HG03378 (cell line): ENCODE measurements around the gene ZBTB16.
"Not testable (repeated sequence)": the region's sequence is repeated elsewhere in the genome, so short reads cannot be mapped to it uniquely, and the experiment has no call there.

Experiments used
- ATAC-seq: cut with Tn5 transposase; IDR thresholded peaks from one replicate; pipeline ENCODE4 v1.9.1; 2021; ENCODE audit warnings: mild to moderate bottlenecking, moderate library complexity; ENCODE audit not compliant: unreplicated experiment

ZBTB16 gene

DNA sequence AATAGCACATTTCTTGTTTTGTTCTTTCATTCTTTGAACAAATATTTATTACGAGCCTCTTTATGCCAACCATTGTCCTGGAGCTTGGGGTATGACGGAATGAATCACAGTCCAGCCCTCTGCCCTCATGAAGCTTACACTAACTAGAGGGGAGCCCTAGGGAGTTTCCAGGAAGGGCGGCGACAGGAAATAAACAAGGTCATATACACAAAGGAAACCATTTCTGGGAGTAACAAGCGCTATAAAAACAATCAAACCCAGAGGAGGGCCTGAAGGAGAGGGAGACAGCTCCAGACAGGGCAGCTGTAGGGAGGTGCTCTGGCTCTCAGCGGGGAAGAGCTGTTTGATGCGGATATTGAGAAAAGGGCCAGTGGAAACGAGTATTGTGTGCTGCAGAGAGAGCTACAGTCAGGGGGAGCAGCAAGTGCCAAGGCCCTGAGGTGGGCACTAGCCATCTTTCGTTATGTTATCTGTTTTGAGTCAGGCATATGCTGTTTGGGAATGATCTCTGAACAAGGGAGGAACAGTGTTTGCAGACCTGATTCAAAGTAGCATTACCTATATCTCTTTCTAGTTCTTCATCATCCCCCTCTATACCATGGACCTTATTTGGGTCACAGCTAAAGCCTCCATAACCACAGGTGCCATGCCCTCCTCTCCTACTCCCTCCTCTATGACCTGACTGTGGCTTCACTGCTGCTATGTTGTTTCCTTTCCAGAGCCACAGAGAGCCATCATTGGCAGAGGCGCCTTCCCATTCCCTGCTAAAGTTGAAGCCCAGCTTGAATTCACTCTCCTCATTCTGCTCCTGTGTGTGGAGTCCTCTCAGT is 15.3 kb upstream of the ZBTB16 start:
- ATAC-seq: no peak

DNA sequence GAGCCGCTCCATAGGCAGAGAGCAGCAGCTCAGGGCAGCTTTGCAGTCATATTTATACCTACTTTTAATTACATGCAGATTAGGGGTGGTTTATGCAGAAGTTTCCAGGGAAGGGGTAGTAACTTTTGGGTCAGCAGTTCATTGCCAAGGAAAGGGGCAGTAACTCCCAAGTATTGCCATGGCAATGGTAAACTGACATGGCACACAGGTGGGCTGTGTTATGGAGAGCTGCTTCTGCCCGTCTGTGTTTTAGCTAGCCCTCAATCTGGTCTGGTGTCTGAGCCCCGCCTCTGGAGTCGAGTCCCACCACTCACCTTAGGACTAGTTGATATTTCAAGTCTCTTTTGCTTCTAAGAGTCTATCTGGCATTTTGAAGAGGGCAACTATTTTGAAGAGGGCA is 12.2 kb upstream of the ZBTB16 start:
- ATAC-seq: no peak

DNA sequence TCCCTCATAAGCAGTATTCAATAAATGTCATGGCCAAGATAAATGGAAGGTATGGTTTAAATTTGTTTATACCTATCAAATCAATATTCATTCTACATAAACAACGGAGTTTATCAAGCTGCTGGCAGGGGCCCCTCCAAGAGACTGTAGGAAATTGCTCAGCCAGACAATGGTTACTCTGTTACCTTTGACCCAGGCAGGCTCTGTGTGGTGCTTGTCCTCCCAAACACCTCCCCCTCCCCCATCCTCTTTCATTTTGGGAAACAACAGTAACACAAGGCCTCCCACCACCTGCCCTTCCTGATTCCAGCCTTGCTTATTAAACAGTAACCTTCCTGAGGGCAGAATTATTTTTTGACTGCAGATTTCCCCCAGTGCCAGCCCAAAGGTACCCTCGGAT is 10.5 kb upstream of the ZBTB16 start:
- ATAC-seq: no peak

DNA sequence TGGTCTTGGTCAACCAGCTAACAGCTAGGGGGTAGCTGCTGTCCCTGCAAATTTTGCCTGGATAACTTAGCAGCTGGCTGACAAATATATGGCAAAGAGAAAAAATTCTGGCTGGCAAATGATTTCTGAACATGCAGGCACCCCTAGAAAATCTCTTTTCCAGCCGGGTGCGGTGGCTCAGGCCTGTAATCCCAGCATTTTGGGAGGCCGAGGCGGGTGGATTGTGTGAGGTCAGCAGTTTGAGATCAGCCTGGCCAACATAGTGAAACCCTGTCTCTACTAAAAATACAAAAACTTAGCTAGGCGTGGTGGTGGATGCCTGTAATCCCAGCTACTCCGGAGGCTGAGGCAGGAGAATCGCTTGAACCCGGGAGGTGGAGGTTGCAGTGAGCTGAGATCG is 9.7 kb upstream of the ZBTB16 start:
- not testable (repeated sequence) for ATAC-seq

DNA sequence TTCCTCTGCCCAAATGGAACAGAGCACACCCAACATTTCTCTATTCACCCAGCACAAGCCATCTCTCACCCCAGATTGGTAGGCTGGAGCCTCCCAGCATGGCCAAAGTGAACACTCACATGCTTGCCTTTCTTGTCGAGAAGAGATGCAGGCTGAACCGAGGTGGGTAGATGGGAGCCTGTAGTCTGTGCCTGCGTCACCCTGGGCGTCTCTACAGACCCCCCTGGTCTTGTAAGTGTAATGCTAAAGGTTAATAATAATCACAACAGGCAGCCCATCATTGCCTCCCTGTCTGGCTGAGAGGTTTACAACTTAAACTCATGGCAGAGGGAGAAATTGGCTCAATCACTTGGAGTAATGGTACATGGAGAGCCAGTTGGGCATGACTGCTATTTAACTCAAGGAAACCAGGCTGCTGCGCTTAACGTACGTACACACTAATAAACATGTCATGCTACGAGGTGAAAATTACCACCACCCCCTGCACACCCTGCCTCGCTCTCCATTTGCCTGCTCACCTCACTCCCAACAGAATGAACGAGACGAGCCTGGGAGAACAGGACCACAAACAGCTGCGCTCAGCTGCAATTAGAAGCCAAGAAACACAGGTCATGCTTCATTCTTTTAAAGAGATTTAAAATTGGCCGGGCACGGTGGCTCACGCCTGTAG is 9.1 kb upstream of the ZBTB16 start:
- ATAC-seq: no peak

DNA sequence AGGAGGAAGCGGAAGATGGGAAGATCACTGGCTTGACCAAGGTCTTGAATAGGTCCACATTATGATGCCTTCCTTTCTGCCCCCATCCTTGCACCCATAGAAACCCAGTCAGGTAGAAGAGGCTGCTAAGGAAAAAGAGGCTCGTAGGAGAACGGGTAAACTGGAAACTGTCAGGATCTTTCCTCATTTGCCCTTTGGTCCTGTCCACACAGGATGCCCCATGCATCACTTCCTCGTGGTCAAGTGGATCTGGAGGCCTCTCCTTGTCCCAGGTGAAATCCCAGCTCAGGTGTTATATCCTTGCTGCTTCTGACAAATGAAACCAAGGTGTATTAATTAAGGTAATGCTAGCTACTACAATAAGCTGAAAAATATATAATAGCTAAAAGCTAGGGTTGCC is 8.0 kb upstream of the ZBTB16 start:
- no peak for ATAC-seq

DNA sequence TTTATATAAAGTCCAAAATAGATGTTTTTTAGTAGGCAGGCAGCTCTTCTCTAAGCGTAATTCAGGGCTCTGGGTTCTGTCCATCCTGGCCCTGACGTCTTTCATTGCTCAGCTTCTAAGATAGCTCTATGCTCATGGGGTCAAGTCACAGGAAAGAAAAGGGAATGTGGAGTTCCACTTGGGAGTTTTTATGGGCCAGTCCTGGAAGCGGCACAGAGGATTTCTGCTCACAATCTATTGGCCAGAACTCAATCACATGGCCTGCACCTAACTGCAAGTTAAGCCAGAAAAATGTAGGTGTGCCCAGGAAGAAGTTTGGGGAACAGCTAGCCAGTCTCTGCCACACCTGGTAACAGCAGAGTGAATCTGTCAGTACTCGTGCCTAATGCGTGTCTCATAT is 7.4 kb upstream of the ZBTB16 start:
- no peak for ATAC-seq

DNA sequence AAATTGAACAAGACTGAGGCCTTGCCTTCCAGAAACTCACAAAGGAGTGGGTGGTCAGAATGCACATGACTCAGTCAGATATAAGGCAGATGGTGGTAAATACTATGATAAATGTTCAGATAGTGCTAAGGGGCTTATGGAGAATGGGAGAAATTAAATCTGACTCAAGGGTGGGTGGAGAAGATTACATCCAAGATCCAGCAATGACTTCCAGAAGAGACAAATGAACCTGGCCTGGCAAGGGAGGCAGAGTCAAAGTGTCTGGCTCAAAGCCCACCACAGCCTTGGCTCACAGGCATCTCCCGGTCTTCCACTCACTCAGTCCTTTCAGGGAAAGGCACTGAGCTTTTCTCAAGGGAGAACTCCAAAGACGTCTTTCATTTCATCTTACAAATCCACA is 6.1 kb upstream of the ZBTB16 start:
- no peak for ATAC-seq

DNA sequence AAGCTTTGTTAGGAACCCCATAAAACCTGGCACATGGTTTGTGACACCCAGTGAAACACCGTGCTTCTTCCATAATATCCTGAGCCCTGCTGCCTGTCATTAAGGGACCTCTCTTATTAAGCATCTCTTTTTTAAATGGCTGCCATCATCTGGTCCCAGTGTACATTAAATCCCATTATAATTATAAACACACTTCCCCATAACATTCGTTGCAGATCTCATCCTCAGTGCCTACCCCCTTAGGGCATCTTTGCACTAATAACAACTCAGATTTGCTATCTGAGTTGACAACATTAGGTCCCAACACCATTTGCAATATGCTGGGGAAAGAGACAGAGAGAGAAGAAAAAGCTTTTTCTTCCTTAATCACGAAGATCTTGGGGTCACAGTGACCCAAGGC is 4.7 kb upstream of the ZBTB16 start:
- ATAC-seq: no peak

DNA sequence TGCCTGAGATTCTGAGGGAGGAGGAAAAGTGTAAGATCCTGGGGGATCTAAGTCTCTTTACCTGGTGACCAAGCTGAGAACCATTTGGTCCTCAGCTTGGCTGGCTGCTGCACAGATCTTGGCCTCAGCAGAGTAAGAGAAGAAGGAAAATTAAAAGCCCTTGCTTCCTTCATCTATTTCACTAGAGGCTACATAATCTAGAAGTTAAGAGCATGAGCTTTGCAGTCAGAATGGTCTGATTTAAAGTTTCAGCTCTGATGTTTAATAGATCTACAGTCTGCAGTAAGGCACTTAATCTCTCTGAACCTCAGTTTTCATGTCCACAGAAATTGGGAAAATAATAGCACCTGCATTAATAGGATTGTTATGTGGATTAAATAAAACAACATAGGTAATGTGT is 3.1 kb upstream of the ZBTB16 start:
- no peak for ATAC-seq

DNA sequence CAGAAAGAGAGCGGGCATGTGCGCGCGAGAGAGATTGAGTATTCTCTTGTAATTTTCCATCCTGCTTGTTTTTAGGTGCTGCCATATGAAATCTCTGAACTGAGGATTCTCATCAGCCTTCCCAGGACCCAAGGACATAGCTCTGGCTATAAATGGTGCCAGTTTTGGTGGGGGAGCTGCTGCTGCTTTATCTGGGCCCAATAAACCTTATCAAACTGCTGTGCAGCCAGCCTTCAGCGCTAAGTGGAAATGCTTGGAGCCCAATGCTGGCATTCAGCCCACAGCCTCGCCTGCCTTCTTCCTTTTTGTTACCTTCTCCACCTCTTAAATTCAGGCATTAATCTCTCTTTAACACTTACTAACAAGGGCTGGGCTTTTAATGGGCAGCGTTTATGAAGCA is 2.4 kb upstream of the ZBTB16 start:
- ATAC-seq: no peak

DNA sequence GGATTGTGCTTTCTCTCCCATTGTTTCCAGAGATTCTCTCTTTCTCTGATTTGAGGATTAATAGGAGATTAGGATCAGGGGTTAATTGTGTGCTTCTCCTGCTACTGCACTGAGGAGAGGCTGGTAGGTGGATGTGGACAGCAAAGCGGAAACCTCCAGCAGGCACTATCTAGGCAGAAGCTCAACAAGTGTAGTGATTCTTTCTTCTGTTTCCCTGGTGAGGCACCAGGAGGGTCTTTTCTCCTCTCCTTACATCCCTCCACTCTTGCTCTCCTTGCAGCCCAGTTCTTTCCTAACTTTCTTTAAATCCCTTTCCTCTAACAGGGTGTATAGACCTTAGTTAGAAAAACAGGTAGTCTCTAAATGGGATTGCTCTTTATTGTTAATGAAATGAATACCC is 1.9 kb upstream of the ZBTB16 start:
- no peak for ATAC-seq

DNA sequence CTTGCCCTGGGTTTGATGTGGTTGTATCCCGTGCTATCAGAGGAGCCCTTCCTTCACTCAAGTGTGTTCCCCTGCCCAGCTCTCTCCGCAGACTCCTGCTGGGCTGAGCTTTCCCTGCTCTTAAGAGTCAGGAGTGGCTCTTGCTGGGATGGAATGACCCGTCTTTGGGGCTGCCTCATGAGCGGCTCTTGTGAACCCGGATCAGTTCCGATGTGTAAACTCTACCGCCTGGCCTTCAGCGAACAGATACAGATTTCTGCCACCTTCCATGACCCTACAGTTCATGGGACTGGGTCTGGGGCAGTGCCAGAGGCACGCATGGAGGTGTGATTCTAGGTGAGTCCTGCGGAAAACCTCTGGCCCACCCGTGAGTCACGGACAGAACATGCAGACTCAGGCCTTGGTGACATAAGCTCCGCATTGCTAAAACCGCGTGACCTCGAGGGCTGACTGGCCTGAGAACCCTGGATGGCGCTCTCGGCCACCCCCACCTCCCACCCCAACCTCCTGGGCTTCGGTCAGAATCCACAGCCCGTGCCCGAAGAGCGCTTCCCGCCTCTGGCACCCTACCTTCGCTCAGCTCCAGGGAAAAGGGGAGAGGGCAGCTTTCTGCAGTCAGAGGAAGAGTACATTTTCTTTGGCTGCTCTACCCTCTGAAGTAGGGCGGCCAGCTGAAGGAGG is 1.3 kb upstream of the ZBTB16 start:
- ATAC-seq: no peak

DNA sequence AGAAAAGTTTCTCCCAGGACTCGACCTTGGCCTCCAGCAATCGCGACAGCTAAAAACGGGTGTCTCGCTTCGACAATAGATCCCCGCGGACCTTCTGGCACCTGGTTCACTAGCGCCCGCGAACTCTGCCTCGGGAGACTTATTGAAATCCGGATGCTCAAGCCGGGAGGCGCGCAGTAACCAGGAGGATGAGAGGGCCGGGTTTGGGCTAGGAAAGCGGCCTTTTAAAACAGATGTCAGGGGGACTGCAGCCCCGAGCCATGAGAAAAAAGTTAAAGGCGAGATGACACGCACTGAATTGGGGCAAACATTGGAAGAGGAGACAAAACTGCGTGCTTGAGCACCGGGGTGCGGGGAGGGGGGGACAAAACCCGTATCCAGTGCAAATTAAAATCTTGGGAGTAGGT is 637 bp upstream of the ZBTB16 start:
- ATAC-seq: no peak

DNA sequence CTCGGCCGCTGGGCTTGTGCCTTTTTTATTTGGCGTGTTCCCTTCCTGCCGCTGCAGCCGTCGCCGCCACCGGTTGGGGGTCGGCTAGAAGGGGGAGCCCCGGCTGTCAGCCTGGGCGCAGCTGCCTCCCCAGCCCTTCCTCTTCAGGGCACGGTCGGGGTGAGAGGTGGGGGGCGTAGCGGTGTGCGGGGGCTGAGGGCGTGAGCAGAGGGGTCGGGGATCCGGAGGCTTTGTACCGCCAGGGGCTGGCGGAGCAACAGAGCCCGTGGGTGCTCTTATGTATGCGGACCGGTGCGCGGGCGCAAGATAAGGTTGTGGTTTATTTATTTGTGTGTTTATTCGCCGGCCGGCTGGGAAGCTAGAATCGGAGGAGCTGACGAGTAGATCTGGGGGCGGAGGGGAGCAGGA is 477 bp downstream of the ZBTB16 start:
- ATAC-seq: no peak

DNA sequence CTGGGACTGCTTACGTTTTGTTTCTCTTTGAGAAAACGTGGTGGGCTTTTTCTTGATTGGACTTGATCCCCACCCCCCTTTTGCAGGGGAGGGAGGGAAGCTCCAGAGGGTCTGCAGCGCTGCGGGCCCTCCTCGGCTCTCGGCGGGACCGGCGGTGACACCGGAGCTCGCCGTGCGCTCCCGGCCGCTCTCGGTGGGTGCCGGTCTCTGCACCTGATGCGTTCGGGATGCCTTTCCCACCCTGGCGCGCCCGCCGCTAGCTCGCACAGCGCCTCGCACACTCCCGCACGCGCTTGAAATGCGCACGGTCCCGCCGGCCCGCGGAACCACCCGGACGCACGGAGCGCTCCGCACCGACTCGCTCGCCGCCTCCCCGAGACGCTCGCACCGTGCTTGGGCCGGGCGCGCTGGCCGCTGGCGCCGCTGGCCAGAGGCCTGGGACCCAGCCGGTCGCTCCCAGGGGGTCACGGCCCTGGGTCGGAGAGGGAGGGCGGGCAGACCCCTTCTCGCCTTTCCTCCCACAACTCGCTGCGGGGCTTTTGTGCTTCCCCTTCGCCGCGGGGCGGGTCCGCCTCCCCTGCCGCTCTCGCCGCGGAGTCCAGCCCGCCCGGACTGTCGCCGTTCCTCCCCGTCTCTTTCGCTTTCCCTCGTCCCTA is 1.0 kb downstream of the ZBTB16 start:
- no peak for ATAC-seq

DNA sequence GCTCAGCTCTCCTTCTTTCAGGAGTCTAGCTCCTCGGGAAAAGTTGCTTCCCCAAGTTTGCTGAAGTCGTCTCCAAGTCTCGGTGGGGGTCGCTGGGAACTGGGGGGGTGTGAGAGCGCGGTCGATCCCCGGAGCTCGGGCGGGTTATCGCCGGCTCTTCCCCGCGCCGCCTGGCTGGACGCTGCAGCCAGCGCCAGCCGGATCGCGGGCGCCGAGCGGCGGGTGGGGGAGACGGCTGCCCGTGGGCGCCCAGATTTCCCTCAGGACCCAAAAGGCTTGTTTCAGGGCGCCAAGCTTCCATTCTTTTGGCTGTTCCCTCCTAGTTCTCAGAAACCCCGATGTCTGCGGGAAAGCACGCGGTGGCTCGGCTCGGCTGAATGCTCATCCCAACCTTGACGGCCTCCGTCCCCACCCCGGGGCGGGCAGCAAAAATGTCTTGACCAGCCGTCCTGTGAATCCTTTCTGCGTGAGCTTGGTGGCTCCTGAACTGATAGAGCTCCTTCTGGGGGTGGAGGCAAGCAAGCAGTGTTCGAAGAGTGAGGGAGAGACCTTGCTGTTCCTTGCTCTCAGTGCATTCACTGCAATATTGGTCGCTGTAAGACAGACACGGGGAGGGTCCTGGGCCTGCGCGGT is 1.7 kb downstream of the ZBTB16 start:
- ATAC-seq: no peak

DNA sequence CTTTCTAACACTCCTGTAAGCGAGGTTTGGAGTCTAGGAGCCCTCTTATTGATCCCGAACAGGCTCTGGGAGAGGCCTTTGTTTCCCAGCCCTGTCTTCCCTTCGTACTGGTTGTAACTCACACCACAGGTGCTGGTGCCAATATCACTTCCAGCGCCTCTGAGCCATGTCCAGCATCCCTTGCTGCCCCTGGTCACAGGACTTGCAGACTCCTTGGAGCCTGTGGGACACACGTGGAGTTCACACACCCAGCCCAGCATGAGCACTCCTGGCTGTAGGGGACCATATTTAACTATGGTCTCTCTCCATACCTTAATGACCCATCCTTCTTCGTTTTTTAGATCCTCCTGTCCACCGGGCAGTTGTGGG is 2.2 kb downstream of the ZBTB16 start:
- no peak for ATAC-seq

DNA sequence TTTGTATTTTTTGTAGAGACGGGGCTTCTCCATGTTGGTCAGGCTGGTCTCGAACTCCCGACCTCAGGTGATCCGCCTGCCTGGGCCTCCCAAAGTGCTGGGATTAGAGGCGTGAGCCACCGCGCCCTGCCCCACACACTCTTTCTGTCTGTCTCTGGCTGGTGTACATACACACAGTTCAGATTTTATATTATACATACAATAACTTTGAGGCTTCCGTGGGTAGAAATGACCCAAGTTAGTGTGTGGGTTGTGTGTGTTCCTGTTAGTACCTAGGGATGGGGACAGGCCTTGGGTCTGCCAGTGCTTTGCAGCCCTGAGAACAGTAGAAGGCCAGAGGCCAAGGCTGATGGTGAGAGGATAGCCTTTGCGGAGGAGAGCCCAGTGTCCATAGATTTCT is 2.8 kb downstream of the ZBTB16 start:
- no peak for ATAC-seq

DNA sequence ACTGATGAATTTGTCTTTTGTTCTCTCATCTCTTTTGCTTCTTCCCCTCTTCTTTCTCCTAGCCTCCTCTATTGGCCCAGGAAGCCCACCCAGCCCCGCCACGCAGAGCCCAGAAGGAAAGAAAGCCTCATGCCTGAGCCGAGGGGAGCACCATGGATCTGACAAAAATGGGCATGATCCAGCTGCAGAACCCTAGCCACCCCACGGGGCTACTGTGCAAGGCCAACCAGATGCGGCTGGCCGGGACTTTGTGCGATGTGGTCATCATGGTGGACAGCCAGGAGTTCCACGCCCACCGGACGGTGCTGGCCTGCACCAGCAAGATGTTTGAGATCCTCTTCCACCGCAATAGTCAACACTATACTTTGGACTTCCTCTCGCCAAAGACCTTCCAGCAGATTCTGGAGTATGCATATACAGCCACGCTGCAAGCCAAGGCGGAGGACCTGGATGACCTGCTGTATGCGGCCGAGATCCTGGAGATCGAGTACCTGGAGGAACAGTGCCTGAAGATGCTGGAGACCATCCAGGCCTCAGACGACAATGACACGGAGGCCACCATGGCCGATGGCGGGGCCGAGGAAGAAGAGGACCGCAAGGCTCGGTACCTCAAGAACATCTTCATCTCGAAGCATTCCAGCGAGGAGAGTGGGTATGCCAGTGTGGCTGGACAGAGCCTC is 3.8 kb downstream of the ZBTB16 start:
- no peak for ATAC-seq

DNA sequence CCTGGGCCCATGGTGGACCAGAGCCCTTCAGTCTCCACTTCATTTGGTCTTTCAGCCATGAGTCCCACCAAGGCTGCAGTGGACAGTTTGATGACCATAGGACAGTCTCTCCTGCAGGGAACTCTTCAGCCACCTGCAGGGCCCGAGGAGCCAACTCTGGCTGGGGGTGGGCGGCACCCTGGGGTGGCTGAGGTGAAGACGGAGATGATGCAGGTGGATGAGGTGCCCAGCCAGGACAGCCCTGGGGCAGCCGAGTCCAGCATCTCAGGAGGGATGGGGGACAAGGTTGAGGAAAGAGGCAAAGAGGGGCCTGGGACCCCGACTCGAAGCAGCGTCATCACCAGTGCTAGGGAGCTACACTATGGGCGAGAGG is 4.3 kb downstream of the ZBTB16 start:
- no peak for ATAC-seq
